ENCODE data around the gene NOS1AP. TPM values are rescaled to one million over a fixed set of nuclear protein-coding genes. Genes with fewer than 3 reads are reported as not detected.

NOS1AP gene
- total RNA-seq, 2 experiments from 2014 or later: not detected

DNA sequence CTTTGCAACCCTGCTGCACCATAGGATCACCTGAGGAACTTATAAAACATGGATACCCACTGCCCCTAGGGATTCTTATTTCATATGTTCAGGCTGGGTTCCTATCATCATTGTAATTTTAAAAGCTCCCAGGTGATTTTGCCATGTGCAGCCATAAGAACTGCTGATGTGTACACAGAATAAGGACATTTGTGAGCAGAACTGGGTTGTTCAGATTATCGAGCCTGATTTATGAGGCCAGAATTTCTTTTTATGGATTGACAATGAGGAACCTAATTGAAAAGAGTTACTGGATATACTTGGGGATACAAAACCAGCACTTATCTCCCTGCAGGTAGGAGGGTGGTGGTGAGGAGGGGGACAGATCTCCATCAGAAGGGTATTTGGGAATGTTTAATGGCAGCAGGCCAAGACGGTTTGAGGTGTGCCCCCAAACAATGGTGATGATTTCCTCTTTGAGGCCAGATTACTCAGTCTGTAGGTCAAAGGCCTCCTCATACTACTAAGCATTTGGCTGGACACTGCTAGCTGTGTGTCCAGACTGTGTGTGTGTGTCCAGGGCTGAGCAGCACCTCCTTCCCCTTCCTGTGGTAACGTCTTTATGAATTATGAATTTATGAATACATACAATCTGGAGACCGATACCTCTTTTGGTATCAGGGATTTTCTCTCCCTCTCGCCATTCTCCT is 18.9 kb downstream of the NOS1AP start:
- Histone ChIP-seq H3K4me1 (ENCODE audit: insufficient read depth, low read length, poor library complexity, severe bottlenecking) (no peaks in the 10 kb centered on the region), H3K9me3 (ENCODE audit: low read length) (no peaks in the 10 kb centered on the region), H2AFZ (ENCODE audit: low read length) (no peak overlapping the region), H3K4me3 (ENCODE audit: low read depth, low read length, poor library complexity, severe bottlenecking) (no peak overlapping the region), H3K27ac (ENCODE audit: low read depth, low read length, poor library complexity, severe bottlenecking) (no peak overlapping the region), H3K4me2 (ENCODE audit: low read length) (no peak overlapping the region), H3K79me2 (ENCODE audit: insufficient read depth, low read depth, low read length) (no peaks in the 10 kb centered on the region), H3K9me2 (ENCODE audit: insufficient read depth, low read length) (no peaks in the 10 kb centered on the region), H4K20me1 (ENCODE audit: insufficient read depth, low read length) (no peaks in the 10 kb centered on the region), H3K36me3 (ENCODE audit: insufficient read depth, low read length) (no peaks in the 10 kb centered on the region)
- intact Hi-C loops (cut with micrococcal nuclease; ENCODE audit: unreplicated experiment): no loop called here
- no TSS peak for BruUV-seq (replicated peaks)
- DNase-seq (ENCODE audit: low spot score): no peak
- ChIA-PET CTCF (ENCODE audit: unreplicated experiment) (no interaction called here), POLR2A (no interaction called here)
- TF ChIP-seq, protein P1, sequence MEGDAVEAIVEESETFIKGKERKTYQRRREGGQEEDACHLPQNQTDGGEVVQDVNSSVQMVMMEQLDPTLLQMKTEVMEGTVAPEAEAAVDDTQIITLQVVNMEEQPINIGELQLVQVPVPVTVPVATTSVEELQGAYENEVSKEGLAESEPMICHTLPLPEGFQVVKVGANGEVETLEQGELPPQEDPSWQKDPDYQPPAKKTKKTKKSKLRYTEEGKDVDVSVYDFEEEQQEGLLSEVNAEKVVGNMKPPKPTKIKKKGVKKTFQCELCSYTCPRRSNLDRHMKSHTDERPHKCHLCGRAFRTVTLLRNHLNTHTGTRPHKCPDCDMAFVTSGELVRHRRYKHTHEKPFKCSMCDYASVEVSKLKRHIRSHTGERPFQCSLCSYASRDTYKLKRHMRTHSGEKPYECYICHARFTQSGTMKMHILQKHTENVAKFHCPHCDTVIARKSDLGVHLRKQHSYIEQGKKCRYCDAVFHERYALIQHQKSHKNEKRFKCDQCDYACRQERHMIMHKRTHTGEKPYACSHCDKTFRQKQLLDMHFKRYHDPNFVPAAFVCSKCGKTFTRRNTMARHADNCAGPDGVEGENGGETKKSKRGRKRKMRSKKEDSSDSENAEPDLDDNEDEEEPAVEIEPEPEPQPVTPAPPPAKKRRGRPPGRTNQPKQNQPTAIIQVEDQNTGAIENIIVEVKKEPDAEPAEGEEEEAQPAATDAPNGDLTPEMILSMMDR (conservative IDR thresholded peaks at IDR 0.05; ENCODE audit: low read length): no peak
- TF ChIP-seq EZH2phosphoT487 (IDR thresholded peaks at IDR 0.05; ENCODE audit: borderline replicate concordance, low read depth, low read length): no peak

DNA sequence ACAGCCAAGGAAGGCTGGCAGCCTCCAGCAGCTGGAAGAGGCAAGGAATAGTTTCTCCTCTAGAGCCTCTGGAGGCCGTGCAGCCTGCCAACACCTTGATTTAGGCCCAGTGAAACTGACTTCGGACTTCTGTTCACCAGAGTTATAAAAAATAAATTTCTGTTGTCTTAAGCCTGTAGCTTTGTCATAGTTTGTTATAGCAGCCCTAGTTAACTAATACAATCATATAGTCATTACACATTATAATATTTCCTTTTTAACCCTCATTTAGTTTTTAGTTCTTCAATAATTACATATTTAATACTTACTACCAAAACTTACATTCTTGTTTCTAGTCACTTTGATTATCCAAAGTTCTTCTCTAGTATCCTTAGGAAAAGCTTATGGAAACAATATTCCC is 20.3 kb downstream of the NOS1AP start:
- Histone ChIP-seq H3K4me3 (ENCODE audit: low read depth, low read length, poor library complexity, severe bottlenecking) (no peak overlapping the region), H3K4me1 (ENCODE audit: insufficient read depth, low read length, poor library complexity, severe bottlenecking) (no peaks in the 10 kb centered on the region), H3K9me3 (ENCODE audit: low read length) (no peaks in the 10 kb centered on the region), H2AFZ (ENCODE audit: low read length) (no peak overlapping the region), H4K20me1 (ENCODE audit: insufficient read depth, low read length) (no peaks in the 10 kb centered on the region), H3K27ac (ENCODE audit: low read depth, low read length, poor library complexity, severe bottlenecking) (no peak overlapping the region), H3K4me2 (ENCODE audit: low read length) (no peak overlapping the region), H3K36me3 (ENCODE audit: insufficient read depth, low read length) (no peaks in the 10 kb centered on the region), H3K9me2 (ENCODE audit: insufficient read depth, low read length) (no peaks in the 10 kb centered on the region), H3K79me2 (ENCODE audit: insufficient read depth, low read depth, low read length) (no peaks in the 10 kb centered on the region)
- ChIA-PET POLR2A (no interaction called here), CTCF (ENCODE audit: unreplicated experiment) (no interaction called here)
- TF ChIP-seq, protein P1 (conservative IDR thresholded peaks at IDR 0.05; ENCODE audit: low read length): no peak
- no peak for DNase-seq (ENCODE audit: low spot score)
- intact Hi-C loops (cut with micrococcal nuclease; ENCODE audit: unreplicated experiment): no loop called here
- BruUV-seq (replicated peaks): no TSS peak

DNA sequence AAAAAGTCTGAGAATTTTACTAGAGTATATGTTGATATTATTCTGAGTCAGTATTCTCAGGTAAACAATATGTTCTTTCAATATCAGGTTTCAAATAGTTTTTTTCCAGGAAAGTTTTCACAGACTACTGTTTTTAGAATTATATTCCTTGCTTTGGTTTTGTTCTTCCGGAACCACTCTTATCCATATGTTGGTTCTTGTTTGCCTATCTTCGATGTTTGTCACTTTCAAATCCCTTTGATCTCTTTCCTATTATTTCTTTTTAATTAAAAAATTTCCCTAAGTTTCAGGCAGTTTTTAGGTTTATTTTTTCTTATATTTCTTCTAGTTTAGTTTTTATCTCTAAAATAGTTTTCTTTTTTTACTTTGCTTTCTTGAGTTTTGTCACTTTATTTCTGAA is 20.9 kb downstream of the NOS1AP start:
- Histone ChIP-seq H2AFZ (ENCODE audit: low read length) (no peak overlapping the region), H3K79me2 (ENCODE audit: insufficient read depth, low read depth, low read length) (no peaks in the 10 kb centered on the region), H3K36me3 (ENCODE audit: insufficient read depth, low read length) (no peaks in the 10 kb centered on the region), H3K4me1 (ENCODE audit: insufficient read depth, low read length, poor library complexity, severe bottlenecking) (no peaks in the 10 kb centered on the region), H4K20me1 (ENCODE audit: insufficient read depth, low read length) (no peaks in the 10 kb centered on the region), H3K4me3 (ENCODE audit: low read depth, low read length, poor library complexity, severe bottlenecking) (no peak overlapping the region), H3K27ac (ENCODE audit: low read depth, low read length, poor library complexity, severe bottlenecking) (no peak overlapping the region), H3K9me2 (ENCODE audit: insufficient read depth, low read length) (no peaks in the 10 kb centered on the region), H3K4me2 (ENCODE audit: low read length) (no peak overlapping the region), H3K9me3 (ENCODE audit: low read length) (no peaks in the 10 kb centered on the region)
- TF ChIP-seq, protein P1 (conservative IDR thresholded peaks at IDR 0.05; ENCODE audit: low read length): no peak
- TF ChIP-seq EZH2phosphoT487 (IDR thresholded peaks at IDR 0.05; ENCODE audit: borderline replicate concordance, low read depth, low read length): no peak
- CTCF ChIA-PET (ENCODE audit: unreplicated experiment): no interaction called here
- POLR2A ChIA-PET: no interaction called here
- intact Hi-C loops (cut with micrococcal nuclease; ENCODE audit: unreplicated experiment): no loop called here
- no TSS peak for BruUV-seq (replicated peaks)
- no peak for DNase-seq (ENCODE audit: low spot score)

All from OCI-LY7 (cell line).